NOMO-1 (cell line): ENCODE results near the gene SLC22A12.

ENCODE experiments used
- DNase-seq, 2 experiments: peaks; one replicate each; lab custom pipeline; 2025; ENCODE audit not compliant: unreplicated experiment in 2 of 2; lab: John Stamatoyannopoulos, UW

The SLC22A12 gene

DNA sequence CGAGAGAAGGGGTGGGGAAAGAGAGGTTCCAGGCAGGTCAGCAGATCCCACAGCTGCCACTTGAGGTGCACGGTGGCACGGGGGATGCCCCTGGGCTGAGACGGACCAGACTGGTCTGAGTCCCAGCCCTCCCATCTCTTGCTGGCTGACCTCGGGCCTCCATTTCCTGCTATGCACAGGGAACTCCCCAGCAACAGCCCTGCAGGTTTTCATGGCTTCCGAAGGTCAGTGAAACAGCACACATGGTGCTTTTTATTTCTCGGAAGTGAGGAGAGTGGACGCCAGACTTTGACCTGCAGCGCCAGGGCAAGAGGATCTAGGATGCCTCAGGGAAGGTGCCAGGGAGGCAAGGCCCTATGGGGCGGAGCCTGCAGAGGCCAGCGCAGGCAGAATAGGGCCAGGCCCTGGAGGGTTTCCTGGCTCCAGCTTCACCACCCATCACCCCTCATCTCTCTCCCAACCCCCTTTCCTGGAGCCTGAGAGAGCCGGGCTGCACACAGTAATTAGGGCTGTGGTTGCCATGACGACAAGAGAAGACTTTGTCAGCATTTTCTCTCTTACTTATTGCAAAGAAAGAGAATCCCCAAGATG lies 29.5 kb downstream of the SLC22A12 start:
- no peak for DNase-seq

DNA sequence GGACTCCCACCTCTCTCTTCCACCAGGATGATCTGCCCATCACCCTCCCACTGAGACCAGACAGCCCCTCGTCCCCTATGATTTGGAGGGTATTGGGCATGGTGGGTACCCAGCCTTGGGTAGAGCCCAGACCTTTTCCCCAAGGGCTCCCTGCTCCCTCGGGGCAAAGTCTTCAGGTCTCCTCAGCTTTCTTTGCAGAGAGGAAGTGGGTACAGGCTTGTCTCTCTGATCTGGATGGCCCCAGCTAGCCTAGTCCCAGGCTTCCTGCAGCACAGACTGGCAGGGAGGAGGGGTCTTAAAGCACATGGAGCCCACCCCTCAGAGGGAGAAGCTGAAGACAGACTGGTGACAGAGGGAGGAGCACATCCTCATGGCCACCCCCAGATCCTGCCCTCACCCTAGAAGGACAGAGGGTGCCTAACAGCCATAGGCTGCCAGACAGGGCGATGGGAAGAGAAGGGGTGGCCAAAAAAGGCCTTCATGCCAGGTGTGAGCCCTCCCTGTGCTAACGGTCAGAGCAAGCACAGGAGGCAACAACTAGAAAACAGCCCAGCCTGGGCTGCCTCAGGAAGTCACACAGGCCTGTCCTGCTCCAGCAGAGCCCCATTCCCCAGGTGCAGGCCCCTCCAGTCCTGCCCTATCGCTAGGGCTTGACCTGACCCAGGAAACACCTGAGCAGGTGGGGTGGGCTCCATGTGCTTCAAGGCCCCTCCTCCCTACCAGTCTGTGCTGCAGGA lies 30.4 kb downstream of the SLC22A12 start:
- peak in 1 of 2 experiments; percentile 11 for DNase-seq

GRCh38 chr11:64622681-64623080 lies 31.7 kb downstream of the SLC22A12 start:
- no peak for DNase-seq

DNA sequence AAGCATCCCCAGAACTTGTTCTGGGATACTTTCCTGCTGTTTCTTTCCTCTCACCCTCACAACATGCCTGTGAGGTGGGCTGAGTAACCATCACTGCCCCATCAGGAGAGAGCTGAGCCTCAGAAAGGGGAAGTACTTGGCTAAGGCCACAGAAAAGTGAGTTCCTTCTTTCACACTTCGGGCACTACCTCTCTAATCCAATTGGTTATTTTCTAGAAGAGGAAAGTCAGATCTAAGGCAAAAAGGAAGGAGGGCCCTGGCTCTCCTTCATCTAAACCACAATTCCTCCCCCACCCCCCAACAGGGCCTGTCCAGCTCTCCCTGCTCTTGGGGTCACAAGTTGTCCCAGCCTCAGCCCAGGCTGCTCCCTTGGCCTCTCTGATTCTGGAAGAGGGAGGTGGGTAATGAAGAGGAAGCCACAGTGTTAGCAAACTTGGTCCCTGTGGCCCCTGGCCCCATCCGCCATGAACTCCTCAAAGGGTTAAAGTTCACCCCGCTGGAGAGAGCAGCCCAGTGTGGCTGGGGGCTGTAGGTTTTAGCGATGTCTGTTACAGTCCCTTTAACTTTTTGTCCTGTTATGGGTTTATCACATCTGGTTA lies 34.0 kb downstream of the SLC22A12 start:
- DNase-seq, result peak; percentile 92 to 96

- DNase-seq, result no peak
Observed at GRCh38 chr11:64626637-64627036, 35.6 kb downstream of the SLC22A12 start.

- DNase-seq, result no peak
Observed at GRCh38 chr11:64627371-64627770, 36.4 kb downstream of the SLC22A12 start.

DNA sequence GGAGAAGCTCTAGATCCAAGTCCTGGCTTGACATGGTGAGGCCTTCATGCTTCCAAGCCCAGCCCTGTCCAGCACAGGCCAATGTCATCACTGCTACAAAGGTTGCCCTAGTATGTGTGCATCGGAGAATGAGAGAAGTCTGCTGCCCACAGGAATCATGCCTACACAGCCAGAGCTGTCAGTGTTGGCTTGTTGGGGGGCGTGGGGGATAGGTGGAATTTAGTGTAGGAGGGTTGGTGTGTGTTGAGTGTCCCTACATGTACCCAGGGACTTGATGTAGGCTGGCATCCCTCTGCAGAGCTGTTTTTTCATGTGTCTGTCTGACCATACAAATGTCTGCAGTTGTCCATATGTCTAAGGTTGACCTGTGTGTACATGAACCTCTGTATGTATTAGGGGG lies 37.6 kb downstream of the SLC22A12 start:
- no peak for DNase-seq

- DNase-seq, result no peak
Observed at GRCh38 chr11:64629103-64629502, 38.1 kb downstream of the SLC22A12 start.

GRCh38 chr11:64629796-64630562 lies 39.0 kb downstream of the SLC22A12 start:
- no peak for DNase-seq

- no peak for DNase-seq
Observed at GRCh38 chr11:64631675-64632074, 40.7 kb downstream of the SLC22A12 start.

- DNase-seq, result no peak
Observed at GRCh38 chr11:64632237-64632636, 41.2 kb downstream of the SLC22A12 start.

GRCh38 chr11:64632654-64633053 lies 41.6 kb downstream of the SLC22A12 start:
- no peak for DNase-seq

- no peak for DNase-seq
Observed at GRCh38 chr11:64633555-64634159, 42.6 kb downstream of the SLC22A12 start.

DNA sequence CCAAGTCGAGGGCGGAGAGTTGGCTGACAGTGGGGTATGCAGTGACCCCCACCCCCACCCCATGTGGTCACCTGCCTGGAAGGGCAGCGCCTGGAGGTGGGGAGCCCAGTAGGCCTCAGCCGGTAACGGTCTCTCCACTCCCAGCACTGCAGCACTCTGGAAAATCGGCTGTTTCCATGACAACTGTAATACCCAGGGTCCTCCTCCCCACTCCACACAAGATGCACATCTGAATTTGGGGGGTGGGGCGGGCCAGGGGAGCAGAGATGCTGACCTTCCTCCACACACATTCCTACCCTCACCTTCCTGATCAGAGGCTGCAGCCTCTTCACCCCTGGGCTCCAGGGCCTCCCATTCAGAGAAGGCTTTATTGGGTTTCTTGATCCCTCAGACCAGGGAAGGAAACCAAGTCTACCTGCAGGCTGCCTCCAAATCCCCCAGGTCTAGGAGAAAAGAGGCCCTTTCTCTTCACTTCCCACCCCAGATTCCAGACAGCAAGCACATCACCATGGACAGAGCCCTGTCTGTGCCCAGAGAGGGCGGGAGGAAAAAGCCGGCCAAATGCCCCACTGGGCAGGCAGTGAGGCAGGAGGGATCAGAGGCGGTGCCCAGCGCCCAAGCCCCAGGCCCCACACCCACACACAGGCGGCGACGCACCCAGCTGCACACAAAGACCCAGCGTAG lies 46.5 kb downstream of the SLC22A12 start:
- no peak for DNase-seq

DNA sequence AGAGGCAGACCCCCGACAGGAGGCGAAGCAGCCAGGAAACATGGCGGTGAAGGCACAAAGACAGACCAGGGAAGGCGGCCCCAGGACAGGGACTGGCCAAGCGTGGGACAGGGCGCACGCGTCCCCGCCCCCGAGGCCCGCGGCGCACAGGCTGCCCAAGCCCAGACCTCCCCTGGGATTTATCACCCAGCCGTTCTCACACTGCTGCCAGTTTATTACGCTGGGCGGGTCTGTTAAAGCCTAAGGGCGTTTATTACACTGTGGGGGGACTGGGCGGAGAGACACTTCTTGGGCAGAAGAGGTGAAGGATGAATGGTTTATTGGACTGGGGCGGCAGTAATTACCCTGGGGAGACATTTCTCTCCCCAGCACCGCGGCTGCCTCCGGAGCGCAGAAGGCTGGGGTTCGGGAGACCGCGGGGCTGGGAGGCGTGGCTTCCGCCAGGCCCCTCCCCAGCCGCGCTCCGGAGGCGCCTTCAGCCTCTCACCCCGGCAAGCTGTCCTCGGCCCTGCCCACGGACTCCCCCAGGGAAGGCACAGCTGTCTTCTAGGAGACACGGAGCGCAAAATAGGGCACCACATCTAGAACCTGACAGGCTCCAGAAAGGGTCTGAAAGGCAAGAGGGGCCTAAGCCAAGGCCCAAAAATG lies 47.1 kb downstream of the SLC22A12 start:
- DNase-seq, result no peak

GRCh38 chr11:64638829-64639228 lies 47.8 kb downstream of the SLC22A12 start:
- no peak for DNase-seq

- DNase-seq, result no peak
Observed at GRCh38 chr11:64639885-64640284, 48.9 kb downstream of the SLC22A12 start.

GRCh38 chr11:64641596-64642417 lies 50.8 kb downstream of the SLC22A12 start:
- no peak for DNase-seq

DNA sequence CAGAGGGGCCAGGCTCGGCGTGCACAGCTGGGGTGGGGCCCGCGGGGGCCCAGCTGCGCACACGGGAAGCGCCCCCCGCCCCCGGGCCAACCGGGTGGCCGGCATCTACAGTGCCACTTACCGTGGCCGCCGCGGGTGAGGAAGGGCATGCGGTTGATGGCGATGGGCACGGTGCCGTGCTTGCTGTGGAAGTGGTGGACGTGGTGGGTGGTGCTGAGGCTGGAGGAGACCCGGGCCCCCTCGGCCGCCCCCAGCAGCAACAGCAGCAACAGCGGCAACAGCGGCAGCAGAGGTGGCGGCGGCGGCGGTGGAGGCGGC lies 51.4 kb downstream of the SLC22A12 start:
- DNase-seq, result no peak
